RPMI8226 (cell line): ENCODE data around the gene PARP11.

Experiments used
- DNase-seq: peaks from one replicate; pipeline ENCODE4 v3.0.0-alpha.2; 2015

PARP11 gene

DNA sequence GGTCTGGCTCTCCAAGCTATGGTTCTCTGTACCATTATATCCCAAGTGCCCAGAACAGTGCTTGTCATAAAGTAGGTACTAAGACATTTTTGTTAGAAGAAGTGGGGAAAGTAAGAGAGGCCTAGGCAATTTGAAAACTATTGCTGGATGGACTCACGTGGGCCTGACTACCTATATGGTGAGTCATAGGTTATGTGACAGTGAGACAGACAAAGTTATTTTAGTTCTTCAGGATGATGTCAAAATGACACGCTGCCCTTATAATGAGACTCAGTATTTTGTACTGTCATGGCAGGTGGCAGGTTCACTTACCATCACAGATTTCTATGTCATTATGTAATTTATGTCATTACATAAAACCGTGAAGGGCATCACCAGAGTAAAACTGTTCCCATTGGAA, 53.1 kb downstream of the PARP11 start:
- DNase-seq, result no peak

DNA sequence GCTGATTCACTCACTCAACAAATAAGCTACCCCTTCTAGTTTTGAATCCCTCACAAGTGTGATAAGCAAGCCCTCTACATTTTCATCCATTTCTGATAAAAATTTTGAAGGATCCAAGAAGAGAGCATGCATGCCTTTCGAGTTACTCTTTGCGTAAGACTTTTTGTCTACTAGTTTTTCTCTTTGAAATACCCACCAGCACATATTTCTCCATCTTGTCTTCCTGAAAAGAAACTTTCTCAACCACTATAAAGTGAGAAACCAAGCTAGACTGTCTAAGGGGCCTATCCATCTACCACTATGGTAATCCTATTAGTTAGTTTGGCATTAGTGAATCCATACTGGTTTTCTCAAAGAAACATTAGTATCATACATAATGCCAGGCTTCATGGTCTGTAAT, 56.9 kb downstream of the PARP11 start:
- no peak for DNase-seq

DNA sequence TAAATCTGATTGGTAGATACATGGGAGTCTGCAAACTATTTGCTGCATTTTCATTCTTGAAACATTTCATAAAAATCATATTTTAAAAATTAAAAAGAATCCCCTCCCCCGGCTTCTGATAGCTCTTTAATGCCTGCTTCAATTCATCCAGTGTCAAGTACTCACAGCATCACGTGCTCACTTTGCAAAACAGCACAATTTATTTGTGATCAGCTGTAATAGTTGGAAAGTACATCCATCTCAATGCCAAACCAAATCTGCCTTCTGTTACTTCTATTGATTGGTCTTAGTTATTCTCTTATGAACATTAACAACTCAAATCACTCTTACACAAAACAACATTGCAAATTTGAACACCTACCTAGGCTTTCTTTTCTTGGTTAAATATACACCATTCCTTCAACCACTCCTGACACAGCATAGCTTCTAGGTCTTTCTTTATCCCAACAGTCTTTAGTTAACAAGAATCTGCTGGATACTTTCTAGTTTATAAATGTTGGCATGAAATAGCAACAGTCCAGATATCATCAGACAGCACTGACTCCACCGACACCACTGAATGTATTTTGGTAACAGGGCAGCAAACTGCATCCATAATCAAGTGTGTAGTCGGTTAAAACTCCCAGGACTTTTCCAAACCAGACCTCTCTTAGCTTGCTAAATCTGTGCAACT, 58.0 kb downstream of the PARP11 start:
- DNase-seq, result no peak

DNA sequence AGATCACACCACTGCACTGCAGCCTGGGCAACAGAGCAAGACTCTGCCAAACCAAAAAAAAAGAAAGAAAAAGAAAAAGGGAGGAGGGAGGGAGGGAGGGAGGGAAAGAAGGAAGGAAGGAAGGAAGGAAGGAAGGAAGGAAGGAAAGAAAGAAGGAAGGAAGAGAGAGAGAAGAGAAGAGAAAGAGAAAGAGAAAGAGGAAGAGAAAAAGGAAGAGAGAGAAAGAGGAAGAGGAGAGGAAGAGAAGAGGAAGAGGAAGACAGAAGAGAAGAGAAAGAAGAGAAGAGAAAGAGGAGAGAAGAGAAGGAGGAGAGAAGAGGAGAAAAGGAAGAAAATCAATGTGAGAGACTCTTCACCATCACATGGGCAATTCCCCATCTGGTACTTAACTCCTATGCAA, 62.7 kb downstream of the PARP11 start:
- no peak for DNase-seq

DNA sequence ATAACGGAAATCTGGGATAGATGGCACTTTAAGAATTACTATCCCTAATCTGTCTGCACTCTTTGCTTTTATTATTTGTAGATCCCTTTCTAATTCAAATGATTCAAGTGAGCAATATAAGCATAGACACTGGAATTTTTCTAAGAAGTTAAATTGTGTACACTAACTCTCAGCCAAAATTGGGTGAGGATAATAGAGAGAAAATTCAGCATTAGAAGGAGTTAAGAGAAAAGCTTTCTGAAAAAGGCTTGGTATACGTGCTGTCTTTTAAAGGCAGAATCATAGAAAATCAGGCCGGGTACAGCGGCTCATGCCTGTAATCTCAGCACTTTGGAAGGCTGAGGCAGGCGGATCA, 63.2 kb downstream of the PARP11 start:
- DNase-seq, result no peak

DNA sequence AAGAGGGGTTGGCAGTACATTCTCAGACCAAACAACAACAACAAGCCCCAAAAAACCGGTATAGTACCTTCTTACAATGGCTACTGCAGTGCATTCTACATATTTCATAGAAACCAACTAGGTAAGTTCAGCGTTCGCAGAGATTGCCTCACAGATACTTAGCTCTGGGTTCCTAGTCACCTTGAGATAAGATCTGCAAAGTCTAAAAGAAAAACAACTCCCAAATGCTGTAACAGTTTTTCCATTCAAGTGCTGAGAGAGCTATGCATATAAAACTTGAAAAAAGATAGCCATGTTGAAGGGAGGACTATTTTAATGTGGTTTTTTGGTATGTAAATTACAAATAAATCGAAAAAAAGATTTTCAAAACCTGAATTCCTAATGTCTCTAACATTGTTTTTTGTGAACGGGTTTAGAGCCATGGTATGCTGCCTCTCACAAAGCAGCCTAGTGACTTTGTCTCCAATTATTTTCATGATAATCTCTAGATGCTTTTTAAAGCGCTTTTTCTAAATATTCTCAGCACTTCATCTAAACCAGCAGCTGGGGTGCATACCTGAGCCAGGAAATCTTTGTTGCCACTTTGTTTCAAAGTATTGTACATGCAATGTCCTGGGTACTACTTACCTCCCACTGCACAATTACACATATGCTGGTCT, 63.7 kb downstream of the PARP11 start:
- DNase-seq, result no peak

DNA sequence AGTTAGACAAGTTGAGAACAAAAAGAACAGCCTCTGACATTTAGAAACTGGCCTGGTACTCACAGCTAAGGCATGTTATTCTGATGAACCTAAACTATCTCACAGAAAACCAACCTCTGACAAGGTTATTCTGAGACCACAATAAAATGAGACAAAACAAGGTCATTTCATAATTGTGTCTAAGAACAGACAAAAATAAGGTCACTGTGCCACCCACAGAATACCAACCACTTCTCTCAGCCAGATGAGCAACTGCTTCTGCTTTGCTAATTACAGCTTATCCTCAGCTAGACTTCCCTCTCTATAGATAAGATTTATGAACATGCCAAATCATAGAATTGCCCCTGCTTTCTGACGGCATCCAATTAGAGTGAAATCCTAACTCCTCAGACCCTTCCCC, 68.1 kb downstream of the PARP11 start:
- DNase-seq, result no peak

DNA sequence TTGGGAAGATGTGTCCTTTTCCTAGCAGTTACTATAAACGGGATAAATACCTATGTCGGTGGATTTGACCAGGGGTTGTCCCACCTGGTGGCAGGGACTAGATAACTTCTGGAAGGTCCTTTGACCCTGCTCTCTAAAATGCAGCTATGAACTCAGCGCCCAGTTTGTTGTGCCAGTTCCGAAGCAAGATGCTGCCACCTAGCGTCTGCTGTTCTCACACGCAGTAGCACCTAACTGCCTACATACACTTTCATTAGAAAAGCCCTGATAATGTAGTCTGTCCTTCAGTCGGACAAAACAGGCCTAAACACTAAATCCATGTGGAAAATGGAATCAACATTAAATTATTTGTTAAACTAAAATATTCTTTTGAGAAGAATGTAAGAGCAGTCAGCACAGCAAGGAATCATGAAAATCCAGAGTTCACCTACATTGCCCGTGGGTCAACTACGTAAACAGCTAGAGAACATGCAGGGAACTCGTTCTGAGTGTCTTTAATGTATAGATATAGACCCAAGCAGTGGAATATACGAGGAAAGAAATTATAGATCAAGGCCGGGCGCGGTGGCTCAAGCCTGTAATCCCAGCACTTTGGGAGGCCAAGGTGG, 69.2 kb downstream of the PARP11 start:
- DNase-seq, result peak; percentile 78

DNA sequence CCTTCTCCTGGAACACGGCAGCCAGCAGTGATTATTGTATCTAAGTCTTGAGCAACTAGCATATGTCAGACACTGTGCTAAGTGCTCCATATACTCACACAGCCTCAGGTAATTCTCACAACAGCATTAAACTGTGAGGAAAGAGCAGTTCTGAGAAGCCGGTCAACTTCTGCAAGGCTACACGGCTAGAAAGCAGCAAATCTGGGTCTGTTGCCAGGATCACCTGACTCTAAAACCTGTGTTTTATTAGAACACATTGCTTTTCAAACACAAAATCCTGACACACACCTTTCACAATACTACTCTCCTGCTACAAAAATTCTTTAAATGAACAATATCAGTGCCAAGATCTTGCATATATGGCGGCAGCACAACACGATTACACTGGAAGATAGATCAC, 70.5 kb downstream of the PARP11 start:
- DNase-seq, result no peak

DNA sequence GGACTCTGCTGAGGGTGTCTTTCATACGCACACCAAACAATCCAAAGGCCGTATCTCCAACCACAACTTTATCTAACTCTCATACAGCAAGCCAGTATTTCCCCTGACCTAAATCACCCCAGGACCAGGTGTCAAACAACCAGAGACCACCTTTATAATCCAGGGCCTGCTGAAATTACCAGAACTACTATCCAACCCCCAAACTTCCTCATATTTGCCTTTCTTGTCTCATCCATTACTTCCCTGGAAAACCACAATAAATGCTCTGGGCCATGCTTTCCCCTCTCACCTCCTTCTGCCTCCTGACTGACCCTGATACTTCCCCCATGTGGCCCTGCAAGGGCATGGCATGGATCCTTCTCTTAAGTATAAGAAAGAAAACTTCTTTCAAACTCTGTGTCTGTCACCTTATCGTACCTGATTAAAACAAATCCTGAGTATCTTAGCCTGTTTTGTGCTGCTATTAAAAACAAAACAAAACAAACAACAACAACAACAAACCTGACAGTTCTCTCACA, 75.6 kb downstream of the PARP11 start:
- DNase-seq, result no peak

DNA sequence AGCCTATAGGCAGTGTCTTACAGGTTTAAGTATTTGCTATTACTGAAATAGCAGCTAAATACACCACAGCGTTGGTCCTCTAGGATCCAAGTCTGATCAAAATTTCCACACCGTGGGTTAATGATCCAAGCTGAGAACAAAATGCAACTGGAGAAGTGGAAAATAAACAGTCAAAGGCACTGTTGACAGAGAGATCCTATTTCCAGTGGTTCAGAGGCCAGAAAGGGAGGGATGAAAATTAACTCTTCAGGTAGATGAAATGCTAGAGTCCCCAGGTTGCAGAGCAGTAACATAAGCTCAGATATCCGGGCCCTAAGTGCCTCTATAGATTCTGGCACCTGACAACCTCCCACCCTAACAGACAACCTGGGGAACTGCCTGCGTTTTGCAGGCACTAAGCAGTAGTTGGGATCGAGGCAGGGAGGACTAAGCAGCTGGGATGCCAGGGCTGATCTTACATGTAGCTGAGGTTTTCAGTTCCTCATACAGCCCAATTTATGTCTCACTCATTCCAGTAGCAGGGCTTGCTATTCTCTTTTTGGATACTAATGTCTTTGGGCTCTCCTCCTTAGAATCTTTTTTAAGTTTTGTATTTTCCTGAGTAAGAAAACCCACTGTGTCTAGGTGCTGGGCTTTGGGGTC, 77.6 kb downstream of the PARP11 start:
- DNase-seq, result peak; percentile 15

DNA sequence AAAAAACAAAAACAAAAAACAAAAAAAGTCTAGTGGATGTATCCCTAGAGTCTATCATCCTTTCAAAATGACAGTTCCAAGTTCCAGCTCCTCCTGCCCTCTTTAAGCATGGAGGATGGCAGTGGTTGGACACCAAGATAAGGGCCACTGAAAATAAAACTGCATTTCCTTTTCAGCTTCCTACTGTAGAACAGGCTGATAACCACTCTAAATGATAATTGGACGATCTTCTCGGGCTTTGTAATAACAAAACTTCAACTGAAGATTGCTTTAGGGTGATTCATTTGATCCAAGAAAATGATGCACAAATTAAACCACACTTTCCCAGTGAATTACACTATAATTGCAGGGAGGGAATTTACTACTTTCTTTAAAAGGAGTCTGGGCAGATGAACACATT, 78.1 kb downstream of the PARP11 start:
- no peak for DNase-seq

DNA sequence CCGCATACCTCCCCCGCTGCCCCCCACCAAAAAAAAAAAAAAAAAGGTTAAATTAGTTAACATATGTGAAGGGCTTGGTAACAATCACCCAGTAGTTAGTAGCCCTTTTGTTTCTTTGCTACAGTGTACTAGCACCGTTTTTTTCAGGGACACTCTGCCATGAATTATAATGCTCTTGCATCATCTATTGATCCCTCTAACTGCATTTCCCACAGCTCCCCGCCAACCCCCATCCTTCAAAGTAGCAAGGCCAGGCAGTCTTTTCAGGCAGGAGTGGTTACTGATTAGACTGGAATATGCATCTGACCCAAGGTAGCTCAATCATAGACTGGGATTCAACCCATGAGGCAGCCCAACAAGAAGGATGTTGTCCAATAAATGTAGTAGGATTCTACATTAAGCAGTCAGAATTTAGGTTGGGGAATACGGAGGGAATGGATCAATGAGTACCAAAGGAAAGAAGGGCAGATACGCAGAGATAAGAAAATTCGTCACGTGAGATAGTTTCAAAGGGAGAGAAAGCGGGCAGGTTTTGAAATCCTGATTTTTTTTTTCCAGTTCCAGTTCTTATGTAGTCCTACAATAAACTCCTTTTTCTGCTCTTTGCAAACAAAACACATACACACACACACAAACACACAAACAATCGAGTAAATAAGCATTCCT, 80.4 kb downstream of the PARP11 start:
- no peak for DNase-seq

DNA sequence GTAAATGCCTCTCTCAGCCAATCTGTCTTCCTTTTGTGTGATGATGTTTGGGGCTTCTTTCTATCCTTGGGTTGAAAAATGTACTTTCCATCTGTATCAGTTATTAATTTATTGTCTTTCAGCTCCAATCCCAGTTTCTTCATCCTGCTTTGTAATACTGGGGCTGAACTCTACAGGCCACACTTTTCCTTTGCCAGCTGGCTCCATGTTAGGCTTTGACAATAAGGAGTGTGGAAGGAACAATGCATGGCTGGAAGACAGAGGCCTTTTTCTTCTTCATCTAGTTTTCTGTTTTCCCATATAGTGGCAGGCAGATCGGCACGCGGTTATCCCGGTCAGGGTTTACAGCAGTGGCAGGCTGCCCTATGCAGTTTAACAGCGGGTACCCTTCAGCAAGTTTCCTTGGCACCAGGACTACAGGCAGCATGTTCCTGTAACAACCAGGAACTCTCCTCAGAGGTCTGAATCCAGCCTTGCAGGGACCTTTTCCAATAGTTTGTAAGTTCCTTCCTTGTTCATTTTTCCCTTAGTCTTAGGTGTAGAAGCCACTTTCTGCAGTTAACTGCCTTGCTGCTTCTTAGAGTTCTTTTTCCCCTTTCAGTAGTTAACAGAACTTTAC, 81.8 kb downstream of the PARP11 start:
- DNase-seq, result no peak

DNA sequence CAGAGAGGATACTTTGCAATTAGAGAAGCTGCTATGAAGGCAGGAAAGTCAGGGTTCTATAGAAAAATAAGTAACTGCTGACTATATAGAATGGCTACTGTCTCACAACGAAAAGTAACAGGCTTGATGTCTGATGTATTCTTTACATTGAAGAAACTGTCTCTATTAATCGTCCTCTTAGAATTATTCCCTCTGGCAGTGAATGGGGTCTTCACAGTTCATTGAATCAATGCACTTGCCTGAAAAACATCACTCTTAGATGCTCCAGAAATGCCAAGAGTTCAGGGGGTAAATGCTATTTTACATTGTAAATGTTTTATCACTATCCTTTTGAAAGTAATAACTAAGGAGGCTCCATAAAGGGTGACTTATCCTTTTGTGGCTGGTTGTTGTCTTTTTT, 82.6 kb downstream of the PARP11 start:
- DNase-seq, result no peak

DNA sequence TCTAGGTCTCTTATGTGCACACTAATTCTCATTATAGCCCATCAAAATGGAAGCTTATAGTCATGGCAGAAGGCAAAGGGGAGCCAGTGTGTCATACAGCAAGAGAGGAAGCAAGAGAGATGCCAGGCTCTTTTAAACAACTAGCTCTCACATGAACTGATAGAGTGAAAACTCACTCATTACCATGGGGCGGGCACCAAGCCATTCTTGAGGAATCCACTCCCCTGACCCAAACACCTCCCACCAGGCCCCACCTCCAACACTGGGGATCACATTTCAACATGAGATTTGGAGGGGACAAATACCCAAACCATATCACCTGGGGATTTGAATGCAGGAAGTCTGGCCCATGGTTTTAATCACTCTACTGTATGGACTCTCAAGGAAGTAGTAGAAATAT, 83.4 kb downstream of the PARP11 start:
- no peak for DNase-seq

DNA sequence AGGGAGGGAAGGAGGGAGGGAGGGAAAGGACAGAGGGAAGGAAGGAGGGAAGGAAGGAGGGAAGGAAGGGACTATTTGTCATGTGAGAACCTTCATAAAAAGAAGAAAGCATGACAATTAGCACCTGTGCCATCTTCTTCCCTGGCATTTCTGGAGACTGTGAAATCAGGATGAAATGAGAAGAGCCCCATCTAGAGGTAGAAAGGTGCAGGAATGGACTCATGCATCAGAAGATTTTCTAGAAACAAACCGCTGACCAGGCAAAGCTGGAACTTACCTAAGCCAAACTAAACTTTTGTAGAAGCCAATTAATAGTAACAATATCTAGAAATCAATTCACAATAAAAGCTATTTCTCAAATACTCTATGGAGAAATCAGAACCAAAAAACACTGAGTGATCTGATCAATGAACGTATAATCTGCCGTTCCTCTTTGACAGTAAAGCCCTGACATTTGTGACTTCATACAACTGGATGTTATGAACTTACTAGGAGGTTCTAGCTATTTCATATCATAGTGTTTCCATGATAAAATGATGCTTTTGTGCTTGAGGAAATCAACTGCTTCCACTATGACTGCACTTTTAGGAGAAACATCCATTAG, 95.9 kb downstream of the PARP11 start:
- DNase-seq, result peak; percentile 61

DNA sequence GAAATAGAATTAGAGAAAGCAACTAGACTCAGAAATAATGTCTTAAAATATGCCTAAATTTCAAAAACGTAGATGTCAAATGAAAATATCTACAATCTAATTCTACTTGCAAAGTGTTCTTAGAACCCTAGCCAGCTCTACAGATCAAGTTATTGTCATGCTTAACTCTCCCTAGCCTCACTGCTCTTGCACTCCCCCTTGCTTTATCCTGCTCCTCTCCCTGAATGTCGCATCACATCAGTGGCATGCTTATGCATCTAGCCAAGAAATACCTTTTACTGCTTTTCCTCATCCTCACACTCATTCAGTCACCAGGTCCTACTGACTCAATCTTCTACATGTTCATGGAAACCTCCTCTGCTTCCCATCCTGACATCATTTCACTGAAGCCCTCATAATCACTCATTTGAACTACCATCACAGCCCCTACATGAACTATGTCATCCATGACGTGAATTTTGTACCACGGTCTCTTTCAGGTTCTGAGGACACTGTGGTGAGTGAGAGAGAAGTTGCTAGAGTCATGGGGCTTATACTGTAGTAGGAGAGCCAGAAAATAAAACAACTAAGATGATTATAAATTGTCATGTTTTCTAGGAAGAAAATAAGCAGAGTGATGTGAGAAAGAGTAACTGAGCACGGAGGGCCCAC, 97.7 kb downstream of the PARP11 start:
- no peak for DNase-seq

DNA sequence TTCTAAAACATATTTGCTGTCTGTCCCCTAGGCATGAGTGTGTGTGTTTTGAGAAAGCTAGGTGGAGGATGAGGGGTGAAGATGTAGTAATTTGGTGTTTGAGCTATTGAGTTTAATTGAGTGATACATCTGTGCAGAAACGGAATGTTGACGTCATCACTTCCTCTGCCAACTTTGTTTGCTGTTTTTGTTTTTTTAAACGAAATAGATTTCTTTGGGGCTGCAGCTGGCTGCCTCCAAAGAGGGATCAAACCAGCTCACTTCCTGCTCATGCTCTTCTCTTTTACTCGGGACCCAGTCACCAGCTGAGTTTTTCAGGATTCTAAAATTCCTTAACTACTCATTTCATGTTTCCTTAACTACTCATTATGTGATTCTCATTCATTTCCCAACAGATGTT, 100.8 kb downstream of the PARP11 start:
- DNase-seq, result no peak

DNA sequence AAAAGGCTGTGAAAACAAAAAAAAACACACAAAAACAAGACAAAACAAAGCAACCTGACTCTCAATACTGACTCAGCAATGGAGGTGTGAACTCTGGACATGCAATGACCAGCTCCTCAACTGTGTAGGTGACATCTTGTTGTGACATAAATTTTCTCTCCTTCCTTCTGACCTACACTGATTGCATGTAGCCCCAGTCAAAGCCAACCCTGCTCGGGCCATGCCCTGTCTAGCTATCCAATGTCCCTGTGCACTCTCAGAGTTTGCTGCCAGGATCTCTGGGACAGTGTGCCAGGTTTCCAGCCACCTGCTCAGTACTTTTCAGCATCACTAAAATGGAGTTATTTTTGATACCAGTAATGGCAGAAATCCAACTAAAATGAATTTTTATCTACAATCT, 101.3 kb downstream of the PARP11 start:
- no peak for DNase-seq

DNA sequence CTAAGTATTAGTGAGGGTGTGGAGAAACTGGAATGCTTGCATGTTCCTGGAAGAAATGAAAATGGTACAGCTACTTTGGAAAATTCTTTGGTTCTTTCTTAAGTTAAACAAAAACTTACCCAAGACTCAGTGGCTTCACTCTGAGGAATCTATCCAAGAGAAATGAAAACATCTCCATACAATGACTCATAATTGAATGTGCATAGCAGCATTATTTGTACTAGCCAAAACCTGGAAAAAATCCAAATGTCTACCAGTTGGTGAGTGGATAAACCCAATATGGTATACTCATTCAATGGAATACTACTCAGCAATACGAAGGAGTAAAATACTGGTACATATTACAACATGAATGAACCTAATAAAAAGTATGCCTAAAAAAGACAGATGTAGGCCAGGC, 102.3 kb downstream of the PARP11 start:
- no peak for DNase-seq

DNA sequence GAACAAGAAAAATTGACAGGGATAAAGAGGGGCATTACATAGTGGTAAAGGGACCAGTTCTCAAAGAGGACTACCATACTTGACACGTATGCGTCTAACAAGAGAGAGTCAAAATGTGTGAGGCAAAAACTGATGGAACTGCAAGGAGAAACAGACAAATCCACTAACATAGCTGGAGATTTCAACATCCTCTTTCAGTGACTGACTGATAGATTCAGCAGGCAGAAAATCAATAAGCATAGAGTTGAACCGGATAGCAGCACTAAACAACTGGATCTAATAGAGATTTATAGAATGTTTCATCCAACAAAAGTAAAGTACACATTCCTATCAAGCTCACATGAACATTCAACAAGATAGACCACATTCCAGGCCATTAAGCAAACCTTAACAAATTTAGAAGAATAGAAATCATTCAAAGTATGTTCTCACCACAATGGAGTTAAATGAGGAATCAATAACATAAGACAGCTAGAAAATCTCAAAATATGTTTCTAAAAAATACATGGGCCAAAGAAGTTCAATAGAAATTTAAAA, 104.2 kb downstream of the PARP11 start:
- DNase-seq, result no peak
